Common myeloid progenitor, CD34-positive (primary cell): Measurements from ENCODE around the gene YBX3.

Source experiments
- CTCF ChIA-PET: fragments of 350-600 bp; sonication (Branson Sonifier 250); formaldehyde crosslinking; loops from one replicate; lab custom pipeline; 2021; ENCODE audit warnings: antibody characterized with exemption; lab: Charles Lee
- POLR2A ChIA-PET: fragments of 350-600 bp; sonication (Branson Sonifier 250); formaldehyde crosslinking; loops from one replicate; lab custom pipeline; 2021; ENCODE audit warnings: antibody characterized with exemption; lab: Charles Lee
- DNase-seq, 3 donors: peaks; one replicate each; pipeline versions ENCODE4 v3.0.0 to v3.0.0-alpha.2; 2013
- H3K27ac ChIP-seq, 2 experiments: 1 replicate in 1 of 2; 2 replicates in 1 of 2; pipeline ENCODE4 v1.7.0; 2013; ENCODE audit warnings: inconsistent platforms in 2 of 2, low read length in 2 of 2, mild to moderate bottlenecking in 2 of 2, low read depth in 1 of 2, moderate library complexity in 1 of 2; ENCODE audit not compliant: severe bottlenecking in 2 of 2, insufficient read depth in 1 of 2, poor library complexity in 1 of 2
- H3K27me3 ChIP-seq, 5 experiments: replicated peaks in 2 of 5; 1 replicate in 3 of 5; 2 replicates in 2 of 5; pipeline versions ENCODE4 v1.6.1 to v1.7.0; 2013; ENCODE audit warnings: low read length in 4 of 5, mild to moderate bottlenecking in 2 of 5, moderate library complexity in 2 of 5, inconsistent platforms in 1 of 5; ENCODE audit not compliant: insufficient read depth in 5 of 5, control insufficient read depth in 4 of 5
- H3K36me3 ChIP-seq, 4 experiments: 1 replicate in 2 of 4; 2 replicates in 2 of 4; pipeline versions ENCODE4 v1.6.1 to v1.7.0; 2013; ENCODE audit warnings: low read length in 3 of 4, control low read depth in 1 of 4, mild to moderate bottlenecking in 1 of 4; ENCODE audit not compliant: control insufficient read depth in 4 of 4, insufficient read depth in 4 of 4
- H3K4me1 ChIP-seq, 4 experiments: 1 replicate in 3 of 4; 2 replicates in 1 of 4; pipeline versions ENCODE4 v1.6.1 to v1.7.1; 2013; ENCODE audit warnings: low read length in 3 of 4, mild to moderate bottlenecking in 3 of 4, control low read depth in 1 of 4, inconsistent platforms in 1 of 4, moderate library complexity in 1 of 4; ENCODE audit not compliant: control insufficient read depth in 4 of 4, insufficient read depth in 4 of 4; ENCODE audit errors: control extremely low read depth in 1 of 4
- H3K4me3 ChIP-seq, 7 experiments: 1 replicate in 4 of 7; 2 replicates in 3 of 7; pipeline versions ENCODE4 v1.5.1 to v1.7.0; 2013; ENCODE audit warnings: mild to moderate bottlenecking in 7 of 7, low read length in 6 of 7, moderate library complexity in 6 of 7, inconsistent platforms in 2 of 7, low read depth in 2 of 7, control low read depth in 1 of 7; ENCODE audit not compliant: insufficient read depth in 4 of 7, control insufficient read depth in 1 of 7; ENCODE audit errors: extremely low read depth in 1 of 7
- H3K9me3 ChIP-seq, 5 experiments: 1 replicate in 4 of 5; 2 replicates in 1 of 5; pipeline versions ENCODE4 v1.6.1 to v1.7.1; 2013; ENCODE audit warnings: low read length in 4 of 5, mild to moderate bottlenecking in 2 of 5, inconsistent platforms in 1 of 5, low read depth in 1 of 5, moderate library complexity in 1 of 5; ENCODE audit not compliant: control insufficient read depth in 4 of 5, insufficient read depth in 2 of 5; ENCODE audit errors: control extremely low read depth in 1 of 5
- WGBS: methylation state at CpG from one replicate; pipeline ENCODE4 v1.1.5; 2013; ENCODE audit not compliant: insufficient coverage; 5-methylcytosine and 5-hydroxymethylcytosine counted together

The YBX3 gene

DNA sequence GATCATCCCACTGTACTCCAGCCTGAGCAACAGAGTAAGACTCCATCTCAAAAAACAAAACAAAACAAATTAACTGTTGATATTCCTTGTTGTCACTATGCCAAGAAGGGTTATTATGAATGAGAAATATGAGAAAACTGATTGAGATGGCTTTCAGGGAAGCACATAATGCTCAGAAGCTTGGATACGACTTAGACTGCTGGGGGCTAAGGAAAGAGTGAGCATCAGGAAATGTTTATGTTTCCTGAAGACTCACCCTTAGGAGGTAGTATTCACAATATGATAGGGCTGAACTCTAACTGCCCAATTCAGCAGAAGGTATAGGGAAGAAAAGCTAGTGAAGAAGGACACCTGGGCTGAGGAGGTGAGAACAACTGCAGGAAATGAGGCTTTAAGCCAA lies 55.5 kb downstream of the YBX3 start:
- POLR2A ChIA-PET: no interaction called here

GRCh38 chr12:10664499-10664898 lies 58.6 kb downstream of the YBX3 start:
- Histone ChIP-seq H3K36me3 (peaks cover 0 to 4% (median 0%) of the 10 kb centered on the region in 4 experiments), H3K4me3 (no peak overlapping the region), H3K9me3 (no peaks in the 10 kb centered on the region), H3K27ac (no peak overlapping the region), H3K4me1 (peaks cover 0 to 18% (median 7%) of the 10 kb centered on the region in 4 experiments), H3K27me3 (no peaks in the 10 kb centered on the region)
- DNase-seq: no peak
- ChIA-PET POLR2A (no interaction called here), CTCF (no interaction called here)
- 100% methylated on average over 1 of the region's 2 CpGs for WGBS

More for the DNA sequence above, 55.5 kb downstream of the YBX3 start:
- 0% methylated on average over 1 of the region's 1 CpG for WGBS
- Histone ChIP-seq H3K9me3 (peaks cover 0 to 6% (median 0%) of the 10 kb centered on the region in 5 experiments), H3K36me3 (peaks cover 0 to 4% (median 0%) of the 10 kb centered on the region in 4 experiments), H3K27ac (no peak overlapping the region), H3K4me1 (peaks cover 0 to 32% (median 13%) of the 10 kb centered on the region in 4 experiments), H3K4me3 (peak overlapping the region in 3 of 7 experiments; percentile 15 to 85 (median 82)), H3K27me3 (no peaks in the 10 kb centered on the region)
- CTCF ChIA-PET: interaction anchor here (0.6 to 2.4 kb wide), 6 partner anchors 11 to 111 kb away, joined by 3 to 7 read pairs (median 3); no protein-coding TSS in a partner anchor
- no peak for DNase-seq

DNA sequence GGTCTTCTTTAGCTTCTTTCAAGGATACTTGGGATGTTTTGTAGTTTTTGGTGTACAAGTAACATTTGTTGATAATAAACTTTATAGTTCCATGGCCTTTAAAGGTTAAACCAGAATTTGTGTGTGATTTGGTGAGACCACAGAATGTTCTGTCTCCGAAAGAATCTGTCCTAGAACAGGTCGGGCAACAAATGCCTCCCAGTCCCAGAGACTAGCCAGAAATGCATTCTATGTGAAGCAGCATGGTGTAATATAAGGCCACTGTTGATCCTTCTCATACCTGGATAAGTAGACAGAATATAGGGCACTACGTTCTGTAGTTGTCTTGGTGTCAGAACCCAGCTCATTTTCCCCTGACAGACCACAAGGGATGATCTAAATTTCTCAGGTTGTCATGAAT lies 59.3 kb downstream of the YBX3 start:
- POLR2A ChIA-PET: no interaction called here
- no peak overlapping the region for H3K27ac ChIP-seq
- 100% methylated on average over 3 of the region's 3 CpGs for WGBS

DNA sequence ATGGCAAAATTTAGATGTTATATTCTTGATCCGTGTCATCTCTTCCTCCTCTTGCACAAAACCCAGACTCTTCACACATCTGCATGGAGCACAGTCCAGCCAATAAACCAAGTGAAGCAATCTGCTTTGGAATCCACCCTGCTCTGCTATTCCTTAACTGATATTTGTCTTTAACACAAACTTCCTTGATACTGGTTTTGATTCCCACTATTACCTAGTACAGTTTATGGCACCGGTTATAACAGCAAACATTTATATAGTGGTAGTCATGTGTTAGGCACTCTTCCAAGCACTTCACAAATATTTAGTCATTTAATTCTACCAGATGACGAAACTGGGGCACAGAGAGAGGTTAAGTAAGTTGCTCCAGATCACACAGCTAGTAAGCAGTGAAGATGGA lies 61.8 kb downstream of the YBX3 start:
- H3K4me1 ChIP-seq: no peaks in the 10 kb centered on the region
- no peaks in the 10 kb centered on the region for H3K27me3 ChIP-seq
- no peak overlapping the region for H3K4me3 ChIP-seq
- DNase-seq: no peak
- POLR2A ChIA-PET: no interaction called here
- CTCF ChIA-PET: no interaction called here
- WGBS: no CpG with 5 or more reads among the region's 3 CpGs
- H3K36me3 ChIP-seq: peaks cover 0 to 4% (median 0%) of the 10 kb centered on the region in 4 experiments
- H3K27ac ChIP-seq: no peak overlapping the region
- H3K9me3 ChIP-seq: peaks cover 0 to 14% (median 5%) of the 10 kb centered on the region in 5 experiments

More for the DNA sequence above, 59.3 kb downstream of the YBX3 start:
- CTCF ChIA-PET: interaction anchor here (0.9 kb wide), 1 partner anchor 9 kb away, joined by 3 read pairs; no protein-coding TSS in a partner anchor
- no peak for DNase-seq
- no peaks in the 10 kb centered on the region for H3K27me3 ChIP-seq
- H3K4me1 ChIP-seq: peaks cover 0 to 15% (median 5%) of the 10 kb centered on the region in 4 experiments
- H3K36me3 ChIP-seq: peaks cover 0 to 4% (median 0%) of the 10 kb centered on the region in 4 experiments
- H3K9me3 ChIP-seq: peaks cover 0 to 4% (median 1%) of the 10 kb centered on the region in 5 experiments
- H3K4me3 ChIP-seq: no peak overlapping the region

DNA sequence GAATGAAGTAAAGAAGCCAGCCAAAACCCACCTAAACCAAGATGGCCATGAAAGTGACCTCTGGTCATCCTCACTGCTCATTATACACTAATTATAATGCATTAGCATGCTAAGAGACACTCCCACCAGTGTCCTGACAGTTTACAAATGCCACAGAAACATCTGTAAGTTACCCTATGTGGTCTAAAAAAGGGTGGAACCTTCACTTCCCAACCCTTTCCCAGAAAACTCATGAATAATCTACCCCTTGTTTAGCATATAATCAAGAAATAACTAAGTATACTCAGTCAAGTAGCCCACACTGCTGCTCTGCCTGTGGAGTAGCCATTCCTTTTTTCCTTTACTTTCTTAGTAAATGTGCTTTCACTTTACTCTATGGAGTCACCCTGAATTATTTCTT lies 69.1 kb downstream of the YBX3 start:
- Histone ChIP-seq H3K4me1 (peaks cover 0 to 2% (median 0%) of the 10 kb centered on the region in 4 experiments), H3K36me3 (no peaks in the 10 kb centered on the region), H3K9me3 (peaks cover 0 to 14% (median 5%) of the 10 kb centered on the region in 5 experiments), H3K4me3 (no peak overlapping the region), H3K27me3 (no peaks in the 10 kb centered on the region), H3K27ac (no peak overlapping the region)
- CTCF ChIA-PET: no interaction called here
- POLR2A ChIA-PET: no interaction called here
- DNase-seq: no peak

- peaks cover 0 to 13% (median 5%) of the 10 kb centered on the region in 5 experiments for H3K9me3 ChIP-seq
- peak in 1 of 3 donors; percentile 10 for DNase-seq
- H3K36me3 ChIP-seq: no peaks in the 10 kb centered on the region
- H3K4me3 ChIP-seq: no peak overlapping the region
- H3K27me3 ChIP-seq: no peaks in the 10 kb centered on the region
- WGBS: 75% methylated on average over 1 of the region's 3 CpGs
- CTCF ChIA-PET: no interaction called here
- H3K27ac ChIP-seq: no peak overlapping the region
- POLR2A ChIA-PET: no interaction called here
- peaks cover 0 to 2% (median 0%) of the 10 kb centered on the region in 4 experiments for H3K4me1 ChIP-seq
Observed at GRCh38 chr12:10652192-10652591, 70.9 kb downstream of the YBX3 start.
